ENCODE data around the gene CRTC3.

The CRTC3 gene

GRCh38 chr15:90637693-90638092 lies 108.0 kb downstream of the CRTC3 start:
- TF ChIP-seq FOXP2 (optimal IDR thresholded peaks at IDR 0.05; ENCODE audit: borderline replicate concordance, extremely low read depth, extremely low read length, insufficient read depth) (no peak), POLR2AphosphoS5 (IDR thresholded peaks at IDR 0.05; ENCODE audit: low read depth, low read length) (no peak), TAF1 (IDR thresholded peaks at IDR 0.05; ENCODE audit: borderline replicate concordance, insufficient read depth, low read length) (no peak), SIN3A (IDR thresholded peaks at IDR 0.05; ENCODE audit: borderline replicate concordance, insufficient read depth, low read length) (no peak), REST (IDR thresholded peaks at IDR 0.05; ENCODE audit: insufficient read depth in 1 of 2, low read depth in 2 of 2, low read length in 2 of 2) (no peak)

GRCh38 chr15:90638201-90638691 lies 108.5 kb downstream of the CRTC3 start:
- TF ChIP-seq SIN3A (IDR thresholded peaks at IDR 0.05; ENCODE audit: borderline replicate concordance, insufficient read depth, low read length) (no peak), REST (IDR thresholded peaks at IDR 0.05; ENCODE audit: insufficient read depth in 1 of 2, low read depth in 2 of 2, low read length in 2 of 2) (no peak), FOXP2 (optimal IDR thresholded peaks at IDR 0.05; ENCODE audit: borderline replicate concordance, extremely low read depth, extremely low read length, insufficient read depth) (no peak), POLR2AphosphoS5 (IDR thresholded peaks at IDR 0.05; ENCODE audit: low read depth, low read length) (no peak), TAF1 (IDR thresholded peaks at IDR 0.05; ENCODE audit: borderline replicate concordance, insufficient read depth, low read length) (no peak)

- no peak for TF ChIP-seq REST (IDR thresholded peaks at IDR 0.05; ENCODE audit: insufficient read depth in 1 of 2, low read depth in 2 of 2, low read length in 2 of 2)
- no peak for TF ChIP-seq TAF1 (IDR thresholded peaks at IDR 0.05; ENCODE audit: borderline replicate concordance, insufficient read depth, low read length)
- no peak for TF ChIP-seq FOXP2 (optimal IDR thresholded peaks at IDR 0.05; ENCODE audit: borderline replicate concordance, extremely low read depth, extremely low read length, insufficient read depth)
- no peak for TF ChIP-seq SIN3A (IDR thresholded peaks at IDR 0.05; ENCODE audit: borderline replicate concordance, insufficient read depth, low read length)
- TF ChIP-seq POLR2AphosphoS5 (IDR thresholded peaks at IDR 0.05; ENCODE audit: low read depth, low read length) = no peak
Measured at GRCh38 chr15:90638963-90639362, 109.2 kb downstream of the CRTC3 start.

GRCh38 chr15:90640862-90641261 lies 111.1 kb downstream of the CRTC3 start:
- TF ChIP-seq REST (IDR thresholded peaks at IDR 0.05; ENCODE audit: insufficient read depth in 1 of 2, low read depth in 2 of 2, low read length in 2 of 2) = no peak
- TF ChIP-seq SIN3A (IDR thresholded peaks at IDR 0.05; ENCODE audit: borderline replicate concordance, insufficient read depth, low read length) = no peak
- no peak for TF ChIP-seq POLR2AphosphoS5 (IDR thresholded peaks at IDR 0.05; ENCODE audit: low read depth, low read length)
- TF ChIP-seq FOXP2 (optimal IDR thresholded peaks at IDR 0.05; ENCODE audit: borderline replicate concordance, extremely low read depth, extremely low read length, insufficient read depth) = no peak
- no peak for TF ChIP-seq TAF1 (IDR thresholded peaks at IDR 0.05; ENCODE audit: borderline replicate concordance, insufficient read depth, low read length)

Data from PFSK-1 (cell line).